Skeletal muscle satellite cell (primary cell): ENCODE results near the gene IQGAP2.

Experiments
- H3K27me3 ChIP-seq: 2 replicates; pipeline ENCODE4 v1.7.0; 2013; ENCODE audit warnings: low read length; ENCODE audit not compliant: control insufficient read depth, insufficient read depth
- H3K36me3 ChIP-seq: 2 replicates; pipeline ENCODE4 v1.7.0; 2013; ENCODE audit warnings: mild to moderate bottlenecking, control low read depth, low read length; ENCODE audit not compliant: insufficient read depth
- H3K4me1 ChIP-seq: 2 replicates; pipeline ENCODE4 v1.7.0; 2013; ENCODE audit warnings: low read length; ENCODE audit not compliant: control insufficient read depth, insufficient read depth
- H3K4me2 ChIP-seq: 2 replicates; pipeline ENCODE4 v1.7.0; 2013; ENCODE audit warnings: mild to moderate bottlenecking, low read length
- H3K4me3 ChIP-seq: 2 replicates; pipeline ENCODE4 v1.7.0; 2013; ENCODE audit warnings: low read length
- H3K9ac ChIP-seq: 2 replicates; pipeline ENCODE4 v1.7.0; 2013; ENCODE audit warnings: mild to moderate bottlenecking, low read depth, low read length, moderate library complexity
- H3K9me3 ChIP-seq: replicated peaks from 2 replicates; pipeline ENCODE4 v1.7.0; 2013; ENCODE audit warnings: mild to moderate bottlenecking, control low read depth, low read length

IQGAP2 gene

GRCh38 chr5:76485511-76485910 lies 82.4 kb downstream of the IQGAP2 start:
- Histone ChIP-seq H3K9me3 (no peaks in the 10 kb centered on the region), H3K4me2 (no peak overlapping the region), H3K4me3 (no peak overlapping the region), H3K36me3 (no peaks in the 10 kb centered on the region), H3K4me1 (no peaks in the 10 kb centered on the region), H3K9ac (no peak overlapping the region), H3K27me3 (peaks cover 12% of the 10 kb centered on the region)

- H3K36me3 ChIP-seq = no peaks in the 10 kb centered on the region
- H3K4me3 ChIP-seq = no peak overlapping the region
- peaks cover 17% of the 10 kb centered on the region for H3K27me3 ChIP-seq
- H3K9me3 ChIP-seq = no peaks in the 10 kb centered on the region
- H3K4me2 ChIP-seq = no peak overlapping the region
- H3K9ac ChIP-seq = no peak overlapping the region
- H3K4me1 ChIP-seq = no peaks in the 10 kb centered on the region
Observed at GRCh38 chr5:76487386-76487785, 84.3 kb downstream of the IQGAP2 start.

GRCh38 chr5:76487821-76488220 lies 84.7 kb downstream of the IQGAP2 start:
- H3K9ac ChIP-seq = no peak overlapping the region
- no peaks in the 10 kb centered on the region for H3K36me3 ChIP-seq
- H3K4me1 ChIP-seq = no peaks in the 10 kb centered on the region
- H3K9me3 ChIP-seq = no peaks in the 10 kb centered on the region
- peaks cover 17% of the 10 kb centered on the region for H3K27me3 ChIP-seq
- no peak overlapping the region for H3K4me3 ChIP-seq
- H3K4me2 ChIP-seq = no peak overlapping the region

DNA sequence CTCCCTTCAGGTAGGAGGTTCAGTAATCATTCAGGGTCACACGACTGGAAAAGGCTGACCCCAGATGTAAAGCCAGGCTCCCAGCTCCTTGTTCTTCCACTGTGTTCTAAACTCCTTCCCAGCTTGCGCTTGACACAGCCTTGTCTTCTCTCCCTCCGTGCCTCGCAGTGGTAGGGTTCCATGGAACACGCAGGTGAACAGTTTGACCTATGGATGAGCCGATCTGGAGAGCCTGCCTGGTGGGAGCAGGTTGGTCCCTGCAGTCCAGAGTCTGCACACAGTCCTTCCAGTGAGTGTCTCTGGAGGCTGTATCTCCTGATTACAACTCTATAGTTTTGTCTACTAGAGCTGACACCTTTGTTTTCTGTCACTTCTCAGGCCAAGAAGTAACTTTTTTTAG lies 85.9 kb downstream of the IQGAP2 start:
- Histone ChIP-seq H3K4me3 (no peak overlapping the region), H3K9me3 (no peaks in the 10 kb centered on the region), H3K27me3 (peaks cover 19% of the 10 kb centered on the region), H3K9ac (no peak overlapping the region), H3K4me1 (no peaks in the 10 kb centered on the region), H3K4me2 (no peak overlapping the region), H3K36me3 (no peaks in the 10 kb centered on the region)

- Histone ChIP-seq H3K4me3 (no peak overlapping the region), H3K4me2 (no peak overlapping the region), H3K36me3 (no peaks in the 10 kb centered on the region), H3K4me1 (no peaks in the 10 kb centered on the region), H3K27me3 (peaks cover 19% of the 10 kb centered on the region), H3K9me3 (no peaks in the 10 kb centered on the region), H3K9ac (no peak overlapping the region)
Observed at GRCh38 chr5:76489877-76490688, 87.0 kb downstream of the IQGAP2 start.

GRCh38 chr5:76490960-76491359 lies 87.9 kb downstream of the IQGAP2 start:
- no peak overlapping the region for H3K4me3 ChIP-seq
- H3K9ac ChIP-seq = no peak overlapping the region
- peaks cover 22% of the 10 kb centered on the region for H3K27me3 ChIP-seq
- H3K4me1 ChIP-seq = no peaks in the 10 kb centered on the region
- H3K4me2 ChIP-seq = no peak overlapping the region
- H3K36me3 ChIP-seq = no peaks in the 10 kb centered on the region
- H3K9me3 ChIP-seq = no peaks in the 10 kb centered on the region

DNA sequence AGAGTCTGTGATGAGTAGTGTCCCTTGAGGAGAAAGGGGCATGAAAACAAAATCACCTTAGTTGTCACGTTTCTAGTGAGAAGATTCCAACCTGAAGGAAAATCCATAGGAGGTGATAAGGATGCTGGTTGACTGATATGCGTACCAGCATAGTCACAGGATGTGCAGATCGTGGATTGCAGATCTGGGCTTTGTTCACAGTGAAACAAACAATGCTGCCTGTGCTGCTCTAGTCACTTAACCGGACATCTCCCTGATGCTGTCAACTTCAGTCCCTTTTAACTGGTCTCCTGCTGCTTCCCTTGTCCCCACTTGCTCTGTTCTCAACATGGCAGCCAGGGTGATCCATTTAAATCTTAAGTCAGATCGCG lies 89.7 kb downstream of the IQGAP2 start:
- Histone ChIP-seq H3K4me3 (no peak overlapping the region), H3K27me3 (peaks cover 21% of the 10 kb centered on the region), H3K9ac (no peak overlapping the region), H3K4me2 (no peak overlapping the region), H3K4me1 (no peaks in the 10 kb centered on the region), H3K36me3 (no peaks in the 10 kb centered on the region), H3K9me3 (no peaks in the 10 kb centered on the region)

GRCh38 chr5:76493190-76493837 lies 90.2 kb downstream of the IQGAP2 start:
- H3K4me1 ChIP-seq = no peaks in the 10 kb centered on the region
- no peaks in the 10 kb centered on the region for H3K36me3 ChIP-seq
- H3K9me3 ChIP-seq = no peaks in the 10 kb centered on the region
- no peak overlapping the region for H3K9ac ChIP-seq
- peaks cover 22% of the 10 kb centered on the region for H3K27me3 ChIP-seq
- H3K4me2 ChIP-seq = no peak overlapping the region
- no peak overlapping the region for H3K4me3 ChIP-seq

DNA sequence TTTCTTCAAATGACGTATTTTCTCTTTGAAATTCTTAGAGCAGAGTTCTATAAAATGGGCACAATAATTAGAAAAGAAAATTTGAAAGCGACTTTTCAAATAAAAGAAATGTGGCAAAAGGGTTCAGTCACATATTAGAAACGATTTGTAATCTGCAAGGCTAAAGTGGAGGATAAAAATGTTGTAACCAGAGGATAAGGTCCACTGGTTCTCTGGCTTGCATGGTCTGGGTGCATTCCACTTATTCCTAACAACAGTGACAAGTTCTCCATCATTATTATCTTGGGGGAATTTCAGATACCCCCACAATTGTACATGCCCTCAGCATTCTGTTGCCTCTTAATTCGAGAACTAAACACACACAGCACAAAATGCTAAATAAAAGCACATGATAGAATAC lies 91.1 kb downstream of the IQGAP2 start:
- Histone ChIP-seq H3K4me3 (no peak overlapping the region), H3K4me1 (no peaks in the 10 kb centered on the region), H3K27me3 (peaks cover 26% of the 10 kb centered on the region), H3K4me2 (no peak overlapping the region), H3K36me3 (no peaks in the 10 kb centered on the region), H3K9ac (no peak overlapping the region), H3K9me3 (no peaks in the 10 kb centered on the region)

DNA sequence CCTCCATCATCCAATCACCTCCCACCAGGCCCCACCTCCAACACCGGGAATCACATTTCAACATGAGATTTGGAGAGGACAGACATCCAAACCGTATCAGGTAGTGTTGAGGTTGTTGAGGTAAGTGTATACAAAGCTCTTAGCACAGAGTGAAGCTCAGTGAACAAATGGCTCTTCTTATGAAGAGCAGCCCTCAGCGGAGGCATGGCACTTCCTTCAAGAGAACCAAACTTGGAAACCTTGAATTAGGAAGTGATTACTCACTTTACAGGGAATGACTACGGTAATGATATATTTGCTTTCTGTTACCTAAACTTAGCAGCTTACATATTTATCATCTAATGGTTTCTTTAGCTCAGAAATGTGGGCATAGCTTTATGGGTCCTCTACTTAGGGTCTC lies 92.8 kb downstream of the IQGAP2 start:
- Histone ChIP-seq H3K4me3 (no peak overlapping the region), H3K36me3 (no peaks in the 10 kb centered on the region), H3K9ac (no peak overlapping the region), H3K9me3 (no peaks in the 10 kb centered on the region), H3K4me1 (no peaks in the 10 kb centered on the region), H3K27me3 (peaks cover 20% of the 10 kb centered on the region), H3K4me2 (no peak overlapping the region)

- Histone ChIP-seq H3K9me3 (no peaks in the 10 kb centered on the region), H3K4me3 (no peak overlapping the region), H3K4me2 (no peak overlapping the region), H3K27me3 (peaks cover 16% of the 10 kb centered on the region), H3K36me3 (no peaks in the 10 kb centered on the region), H3K9ac (no peak overlapping the region), H3K4me1 (no peaks in the 10 kb centered on the region)
Observed at GRCh38 chr5:76497065-76497460, 94.0 kb downstream of the IQGAP2 start.
